GM18498 (cell line): ENCODE results near the gene ST7L.
"Not testable (repeated sequence)": the region's sequence is repeated elsewhere in the genome, so short reads cannot be mapped to it uniquely, and the experiment has no call there.

Source experiments
- ATAC-seq: cut with Tn5 transposase; IDR thresholded peaks from one replicate; pipeline ENCODE4 v1.9.1; 2021; ENCODE audit warnings: mild to moderate bottlenecking, moderate library complexity; ENCODE audit not compliant: unreplicated experiment

The ST7L gene, protein sequence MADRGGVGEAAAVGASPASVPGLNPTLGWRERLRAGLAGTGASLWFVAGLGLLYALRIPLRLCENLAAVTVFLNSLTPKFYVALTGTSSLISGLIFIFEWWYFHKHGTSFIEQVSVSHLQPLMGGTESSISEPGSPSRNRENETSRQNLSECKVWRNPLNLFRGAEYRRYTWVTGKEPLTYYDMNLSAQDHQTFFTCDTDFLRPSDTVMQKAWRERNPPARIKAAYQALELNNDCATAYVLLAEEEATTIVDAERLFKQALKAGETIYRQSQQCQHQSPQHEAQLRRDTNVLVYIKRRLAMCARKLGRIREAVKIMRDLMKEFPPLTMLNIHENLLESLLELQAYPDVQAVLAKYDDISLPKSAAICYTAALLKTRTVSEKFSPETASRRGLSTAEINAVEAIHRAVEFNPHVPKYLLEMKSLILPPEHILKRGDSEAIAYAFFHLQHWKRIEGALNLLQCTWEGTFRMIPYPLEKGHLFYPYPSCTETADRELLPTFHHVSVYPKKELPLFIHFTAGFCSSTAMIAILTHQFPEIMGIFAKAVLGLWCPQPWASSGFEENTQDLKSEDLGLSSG

GRCh38 chr1:112618721-112619517 is at the start of gene ST7L:
ST7L (minus strand) TSS chr1:112619141; CDS start chr1:112619113, 28 bp downstream.
- ATAC-seq: no peak

GRCh38 chr1:112666946-112667345 is 48.0 kb upstream of the ST7L start:
- ATAC-seq: no peak

DNA sequence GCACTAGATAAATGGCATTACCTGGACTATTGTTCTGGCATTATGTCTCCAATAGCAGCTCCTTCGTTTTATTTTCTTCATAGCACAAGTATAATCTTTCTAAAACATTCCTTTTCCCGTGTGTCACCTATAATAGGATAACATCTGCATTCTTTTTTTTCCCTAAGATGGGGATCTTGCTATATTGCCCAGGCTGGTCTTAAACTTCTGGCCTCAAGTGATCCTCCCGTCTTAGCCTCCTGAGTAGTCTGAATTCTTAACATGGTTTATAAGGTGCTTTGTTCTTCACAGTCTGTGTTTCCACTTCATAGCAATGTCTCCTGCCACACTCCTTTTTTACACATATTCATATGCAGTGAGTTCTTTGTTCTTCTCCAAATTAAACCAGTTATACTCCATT is 46.9 kb upstream of the ST7L start:
- ATAC-seq: no peak

- no peak for ATAC-seq
Measured at GRCh38 chr1:112651205-112651604, 32.3 kb upstream of the ST7L start.

GRCh38 chr1:112646225-112646624 is 27.3 kb upstream of the ST7L start:
- ATAC-seq: no peak

GRCh38 chr1:112643080-112643479 is 24.1 kb upstream of the ST7L start:
- no peak for ATAC-seq

GRCh38 chr1:112640437-112640836 is 21.5 kb upstream of the ST7L start:
- ATAC-seq: not testable (repeated sequence)

DNA sequence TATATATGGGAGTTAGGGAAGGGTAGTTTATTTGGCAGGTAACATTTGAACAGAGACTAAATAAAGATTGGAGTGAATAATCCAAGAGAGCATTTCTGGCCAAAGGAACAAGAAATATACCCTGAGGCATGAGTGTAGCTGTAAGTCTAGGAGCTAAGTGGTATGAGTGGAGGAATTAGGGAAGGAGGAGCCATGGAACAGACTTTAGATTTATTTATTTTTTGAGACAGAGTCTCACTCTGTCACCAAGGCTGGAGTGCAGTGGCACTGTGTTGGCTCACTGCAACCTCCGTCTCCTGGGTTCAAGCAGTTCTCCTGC is 19.1 kb upstream of the ST7L start:
- no peak for ATAC-seq

- ATAC-seq: no peak
Measured at GRCh38 chr1:112637254-112638109, 18.5 kb upstream of the ST7L start.

DNA sequence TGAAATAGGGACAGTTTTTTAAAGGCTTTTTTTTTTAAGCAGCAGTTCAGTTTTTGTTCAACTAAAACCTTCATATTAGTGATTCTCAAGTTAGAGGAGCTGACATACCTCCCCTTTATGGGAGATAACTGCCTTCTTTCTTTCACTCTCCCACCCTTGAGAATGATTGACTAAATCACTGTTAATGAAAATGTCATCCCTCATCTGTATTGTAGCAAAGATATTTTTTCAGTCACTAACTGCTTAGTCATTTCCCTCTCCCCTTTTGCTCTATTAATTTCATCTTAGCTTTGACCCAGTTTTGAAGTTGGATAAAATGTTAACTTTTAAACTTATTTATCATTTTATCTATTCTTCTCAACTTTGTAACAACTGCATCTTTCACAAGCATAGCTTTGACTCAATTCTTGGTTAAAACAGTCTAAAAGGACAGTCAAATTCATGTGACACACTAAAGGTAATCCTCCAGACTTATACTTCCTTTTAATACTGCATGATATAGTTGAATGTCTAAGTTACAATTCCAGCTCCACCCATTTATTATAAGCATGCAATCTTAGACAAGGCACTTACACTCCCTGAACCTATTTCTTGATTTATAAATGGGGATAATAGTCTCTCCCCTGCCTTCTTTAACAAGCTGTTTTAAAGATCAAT is 17.8 kb upstream of the ST7L start:
- ATAC-seq: no peak

DNA sequence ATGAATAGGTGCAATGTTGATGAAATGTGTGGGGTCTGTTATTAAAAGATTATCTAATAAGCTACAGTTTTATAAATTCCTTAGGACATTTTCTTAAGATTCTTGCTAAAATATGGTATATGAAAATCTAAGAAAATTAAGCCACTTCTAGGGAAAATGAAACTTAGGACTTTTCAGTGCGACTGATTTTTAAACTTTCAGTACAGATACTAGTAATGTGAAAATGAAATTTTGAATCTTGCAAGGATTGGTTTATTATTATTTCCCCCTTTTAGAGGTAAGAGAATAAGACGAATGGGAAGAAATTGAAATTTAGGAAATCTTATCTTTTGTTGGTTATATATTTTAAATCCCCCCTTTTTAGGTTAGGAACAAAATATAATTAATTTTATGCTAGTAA is 17.1 kb upstream of the ST7L start:
- ATAC-seq: no peak

- ATAC-seq: no peak
Measured at GRCh38 chr1:112634367-112634766, 15.4 kb upstream of the ST7L start.

- ATAC-seq: no peak
Measured at GRCh38 chr1:112633628-112634027, 14.7 kb upstream of the ST7L start.

- no peak for ATAC-seq
Measured at GRCh38 chr1:112629256-112629655, 10.3 kb upstream of the ST7L start.

DNA sequence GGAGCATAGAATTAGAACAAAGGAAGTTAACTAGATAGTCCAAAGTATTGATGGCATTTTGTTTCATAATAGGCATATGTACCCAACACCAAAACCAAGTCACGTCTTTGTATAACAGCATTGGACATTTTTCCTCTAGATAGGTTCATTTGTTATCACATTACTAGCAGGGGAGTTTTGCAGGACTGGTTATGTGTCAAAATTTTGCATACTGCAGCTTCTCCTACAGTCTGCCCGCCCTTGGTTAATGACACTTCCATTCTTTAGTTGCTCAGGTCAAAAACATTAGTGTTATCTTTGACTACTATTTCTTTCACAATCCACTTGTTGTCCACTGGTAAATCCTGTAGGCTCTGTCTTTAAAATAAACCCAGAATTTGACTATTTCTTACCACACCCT is 9.6 kb upstream of the ST7L start:
- no peak for ATAC-seq

- ATAC-seq: no peak
Measured at GRCh38 chr1:112626887-112627286, 7.9 kb upstream of the ST7L start.

- ATAC-seq: no peak
Measured at GRCh38 chr1:112626193-112626592, 7.3 kb upstream of the ST7L start.

DNA sequence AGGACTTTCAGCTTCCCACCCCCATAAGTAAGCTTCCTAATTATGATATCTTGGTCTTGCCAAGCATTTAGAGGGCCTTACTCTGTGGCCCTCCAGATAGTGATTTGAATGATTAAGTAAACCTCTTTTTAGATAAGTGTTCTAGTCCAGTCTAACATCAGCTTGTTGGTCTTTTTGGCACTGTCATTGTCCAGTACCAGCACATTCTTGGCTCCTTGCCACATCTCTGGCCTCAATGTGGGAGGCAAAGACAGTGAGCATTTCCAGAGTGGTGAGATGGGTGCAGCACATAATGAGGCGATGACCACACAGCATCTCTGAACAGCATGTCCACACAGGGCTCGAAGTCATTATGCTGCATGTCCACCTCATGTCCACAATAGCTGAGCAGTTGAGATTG is 6.8 kb upstream of the ST7L start:
- no peak for ATAC-seq

GRCh38 chr1:112624493-112624892 is 5.6 kb upstream of the ST7L start:
- not testable (repeated sequence) for ATAC-seq

DNA sequence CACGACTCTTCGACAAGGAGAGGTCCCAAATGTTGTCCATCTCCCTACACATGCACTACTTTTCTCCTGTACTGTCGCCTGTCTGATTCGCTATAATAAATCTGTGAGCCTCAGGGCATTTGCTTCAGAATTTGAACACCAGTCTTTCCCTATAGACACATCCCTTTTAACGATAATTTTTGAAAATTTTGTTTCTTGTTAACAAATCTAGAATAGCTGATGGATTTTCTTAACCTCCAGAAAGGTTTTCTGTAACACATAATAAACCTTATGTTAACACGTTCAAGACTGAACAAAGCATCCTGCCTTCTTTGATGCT is 1.4 kb upstream of the ST7L start:
- ATAC-seq: no peak
